ENCODE measurements around the gene PGAP3.

DNA sequence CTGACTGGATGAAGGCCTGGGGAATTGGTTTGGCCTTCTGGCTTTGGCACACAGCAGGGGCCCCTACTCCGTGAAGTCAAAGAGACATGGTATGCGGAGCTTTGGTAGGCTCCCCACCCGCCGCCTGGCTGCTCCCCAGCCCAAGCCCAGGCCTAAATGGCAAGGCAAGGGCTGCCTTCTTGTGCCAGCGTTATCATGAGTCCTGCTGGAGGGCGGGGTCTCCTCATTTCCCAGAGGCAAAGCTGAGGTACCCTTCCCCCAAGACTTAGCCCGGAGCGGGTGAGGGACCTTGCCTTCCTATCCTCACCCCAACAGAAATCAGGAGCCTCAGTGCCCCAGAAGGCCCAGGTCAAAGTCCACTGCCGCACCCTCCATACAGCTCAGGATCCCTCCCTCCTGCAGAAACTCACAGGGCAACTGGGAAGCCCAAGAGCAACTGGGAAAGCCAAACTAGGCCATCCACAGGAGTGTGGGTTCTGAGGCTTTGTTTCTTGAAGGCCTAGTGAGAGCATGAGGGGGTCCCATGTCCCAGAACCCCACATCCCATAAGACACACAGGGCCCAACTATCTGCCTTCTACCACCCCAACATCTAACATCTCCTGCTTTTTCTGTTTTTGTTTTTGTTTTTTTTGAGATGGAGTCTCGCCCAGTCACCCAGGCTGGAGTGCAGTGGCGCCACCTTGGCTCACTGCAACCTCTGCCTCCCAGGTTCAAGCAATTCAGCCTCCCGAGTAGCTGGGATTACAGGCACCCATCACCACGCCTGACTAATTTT lies 9.3 kb downstream of the PGAP3 start:
- TF ChIP-seq, protein P1, sequence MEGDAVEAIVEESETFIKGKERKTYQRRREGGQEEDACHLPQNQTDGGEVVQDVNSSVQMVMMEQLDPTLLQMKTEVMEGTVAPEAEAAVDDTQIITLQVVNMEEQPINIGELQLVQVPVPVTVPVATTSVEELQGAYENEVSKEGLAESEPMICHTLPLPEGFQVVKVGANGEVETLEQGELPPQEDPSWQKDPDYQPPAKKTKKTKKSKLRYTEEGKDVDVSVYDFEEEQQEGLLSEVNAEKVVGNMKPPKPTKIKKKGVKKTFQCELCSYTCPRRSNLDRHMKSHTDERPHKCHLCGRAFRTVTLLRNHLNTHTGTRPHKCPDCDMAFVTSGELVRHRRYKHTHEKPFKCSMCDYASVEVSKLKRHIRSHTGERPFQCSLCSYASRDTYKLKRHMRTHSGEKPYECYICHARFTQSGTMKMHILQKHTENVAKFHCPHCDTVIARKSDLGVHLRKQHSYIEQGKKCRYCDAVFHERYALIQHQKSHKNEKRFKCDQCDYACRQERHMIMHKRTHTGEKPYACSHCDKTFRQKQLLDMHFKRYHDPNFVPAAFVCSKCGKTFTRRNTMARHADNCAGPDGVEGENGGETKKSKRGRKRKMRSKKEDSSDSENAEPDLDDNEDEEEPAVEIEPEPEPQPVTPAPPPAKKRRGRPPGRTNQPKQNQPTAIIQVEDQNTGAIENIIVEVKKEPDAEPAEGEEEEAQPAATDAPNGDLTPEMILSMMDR (IDR thresholded peaks at IDR 0.05) = no peak
- TF ChIP-seq POLR2A (IDR thresholded peaks at IDR 0.05) = no peak

Measured in uterus (tissue), 2 donors.